Stimulated activated CD8-positive, alpha-beta memory T cell treated with anti-CD3 and anti-CD28 coated beads, Interleukin-7, amount 100 ng/mL, for 1 hour (primary cell): Measurements from ENCODE around the gene B4GALT2.

Experiments used
- DNase-seq, 2 donors: peaks; one replicate each; pipeline ENCODE4 v3.0.0-alpha.2; 2020; ENCODE audit warnings: low read depth in 2 of 2

B4GALT2 gene

GRCh38 chr1:43978551-43979260, at the start of gene B4GALT2:
TSS of gene B4GALT2 (plus strand) at chr1:43979210. CDS start at chr1:43981161, 1,951 bp downstream.
- DNase-seq = no peak

- no peak for DNase-seq
Measured at GRCh38 chr1:43930168-43930948, 48.7 kb upstream of the B4GALT2 start.

- no peak for DNase-seq
Measured at GRCh38 chr1:43930949-43931275, 48.1 kb upstream of the B4GALT2 start.

GRCh38 chr1:43931711-43932660, 47.0 kb upstream of the B4GALT2 start:
- no peak for DNase-seq

- no peak for DNase-seq
Measured at GRCh38 chr1:43932786-43933385, 46.1 kb upstream of the B4GALT2 start.

GRCh38 chr1:43933386-43934100, 45.5 kb upstream of the B4GALT2 start, which contains the start of gene ARTN:
TSS of gene ARTN (plus strand) at chr1:43933801. CDS start at chr1:43935657, 1,856 bp downstream.
- no peak for DNase-seq

- DNase-seq = peak in 1 of 2 donors; percentile 27
Measured at GRCh38 chr1:43934101-43934985, 44.7 kb upstream of the B4GALT2 start.

GRCh38 chr1:43934986-43935324, 44.1 kb upstream of the B4GALT2 start:
- DNase-seq = no peak

- DNase-seq = no peak
Measured at GRCh38 chr1:43935711-43936427, 43.1 kb upstream of the B4GALT2 start.

- DNase-seq = no peak
Measured at GRCh38 chr1:43936431-43937151, 42.4 kb upstream of the B4GALT2 start.

- no peak for DNase-seq
Measured at GRCh38 chr1:43937179-43937865, 41.7 kb upstream of the B4GALT2 start.

- no peak for DNase-seq
Measured at GRCh38 chr1:43938383-43938782, 40.6 kb upstream of the B4GALT2 start.

GRCh38 chr1:43938892-43939587, 40.0 kb upstream of the B4GALT2 start:
- no peak for DNase-seq

- no peak for DNase-seq
Measured at GRCh38 chr1:43942411-43942810, 36.6 kb upstream of the B4GALT2 start.

- no peak for DNase-seq
Measured at GRCh38 chr1:43944860-43945259, 34.1 kb upstream of the B4GALT2 start.

- DNase-seq = no peak
Measured at GRCh38 chr1:43945674-43946235, 33.3 kb upstream of the B4GALT2 start.
